Measurements from ENCODE around the gene MTMR10.

Gene MTMR10

DNA sequence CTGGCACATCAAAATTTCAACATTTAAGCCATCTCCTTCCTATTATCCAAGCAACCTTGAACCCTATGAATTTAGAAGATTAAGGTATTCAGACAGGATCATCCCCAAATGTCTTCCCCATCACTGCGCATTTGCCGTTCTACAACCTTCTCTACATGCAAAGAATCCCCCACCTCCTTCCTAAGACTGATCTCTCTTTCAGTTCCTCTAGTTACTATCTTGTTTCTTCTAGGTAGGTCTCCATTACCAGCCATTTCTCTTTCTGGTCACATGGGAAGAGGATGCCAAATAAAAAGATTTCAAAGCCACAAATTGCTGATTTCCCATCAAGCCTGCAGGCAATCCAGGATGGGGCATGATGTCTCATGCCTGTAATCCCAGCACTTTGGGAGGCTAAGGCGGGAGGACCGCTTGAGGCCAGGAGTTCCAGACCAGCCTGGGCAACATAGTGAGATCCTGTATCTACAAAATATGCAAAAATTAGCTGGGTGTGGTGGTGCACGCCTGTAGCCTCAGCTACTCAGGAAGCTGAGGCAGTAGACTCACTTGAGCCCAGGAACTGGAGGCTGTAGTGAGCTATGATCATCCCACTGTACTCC is 29.7 kb upstream of the MTMR10 start:
- Mint-ChIP-seq H3K9me3 (no peaks in the 10 kb centered on the region), H3K27me3 (ENCODE audit: low read depth) (peaks cover 4% of the 10 kb centered on the region), H3K4me1 (ENCODE audit: low read depth) (peaks cover 3% of the 10 kb centered on the region), H3K27ac (no peak overlapping the region), H3K36me3 (ENCODE audit: low read depth) (no peaks in the 10 kb centered on the region), H3K4me3 (no peak overlapping the region)

DNA sequence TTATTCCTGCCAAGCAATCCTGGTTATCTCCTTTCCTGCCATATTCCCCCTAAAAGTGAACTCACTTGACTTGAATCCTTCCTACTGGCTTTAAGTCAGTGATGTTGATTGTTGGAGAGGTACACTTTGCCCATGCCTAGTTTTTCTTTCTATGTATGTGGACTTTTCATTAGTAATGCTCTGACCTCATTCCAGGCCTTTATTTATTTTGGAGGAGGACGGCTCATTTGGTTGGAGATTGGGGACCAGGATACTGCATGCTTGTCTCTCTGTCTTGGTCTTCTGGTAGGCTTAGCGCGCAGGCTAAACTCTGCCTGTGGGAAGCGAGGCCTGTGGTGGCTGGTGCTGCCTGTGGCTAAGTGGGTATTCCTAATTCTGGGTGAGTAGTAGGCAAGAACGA is 29.1 kb upstream of the MTMR10 start:
- Mint-ChIP-seq H3K4me3 (no peak overlapping the region), H3K4me1 (ENCODE audit: low read depth) (peaks cover 3% of the 10 kb centered on the region), H3K36me3 (ENCODE audit: low read depth) (no peaks in the 10 kb centered on the region), H3K27ac (no peak overlapping the region), H3K9me3 (no peaks in the 10 kb centered on the region), H3K27me3 (ENCODE audit: low read depth) (peaks cover 4% of the 10 kb centered on the region)

DNA sequence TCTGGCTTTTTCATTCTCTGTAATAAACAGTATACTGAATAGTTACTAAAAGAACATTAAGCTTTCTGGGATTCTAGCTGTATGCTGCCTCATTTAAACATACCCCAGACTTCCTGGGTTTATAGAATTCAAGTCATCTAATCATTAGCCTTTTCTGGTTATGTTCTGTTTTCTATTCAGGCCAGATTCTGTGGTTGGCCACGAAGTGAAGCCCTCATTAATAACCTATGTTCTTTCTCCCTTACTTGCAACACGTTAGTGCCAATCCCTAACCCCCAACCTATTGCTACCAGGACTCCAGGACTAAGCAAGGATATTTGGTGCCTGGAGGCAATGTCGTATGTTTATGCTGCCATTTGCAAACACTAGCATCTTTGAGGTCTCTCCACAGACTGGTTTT is 28.6 kb upstream of the MTMR10 start:
- Mint-ChIP-seq H3K4me1 (ENCODE audit: low read depth) (peaks cover 5% of the 10 kb centered on the region), H3K36me3 (ENCODE audit: low read depth) (no peaks in the 10 kb centered on the region), H3K4me3 (no peak overlapping the region), H3K27ac (no peak overlapping the region), H3K9me3 (no peaks in the 10 kb centered on the region), H3K27me3 (ENCODE audit: low read depth) (peaks cover 4% of the 10 kb centered on the region)

DNA sequence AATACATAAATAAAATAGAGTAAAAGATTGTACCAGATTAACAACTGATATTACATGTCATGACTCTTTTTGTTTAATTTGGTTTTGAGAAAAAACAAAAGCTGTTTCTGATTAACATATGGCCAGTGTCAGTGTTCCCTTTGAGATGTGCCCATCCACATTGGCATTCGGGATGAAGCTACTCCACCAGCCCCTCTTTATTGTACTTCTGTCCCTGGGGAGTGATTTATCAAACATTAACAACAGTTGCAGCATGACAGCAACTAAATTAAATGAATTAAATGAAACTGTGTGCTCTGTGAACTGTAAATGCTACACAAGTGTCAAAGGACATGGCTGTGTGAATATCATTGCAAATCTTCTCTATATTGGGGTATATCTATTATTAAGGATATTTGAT is 25.9 kb upstream of the MTMR10 start:
- no peak overlapping the region for H3K4me3 Mint-ChIP-seq
- peaks cover 11% of the 10 kb centered on the region for H3K9me3 Mint-ChIP-seq
- peaks cover 15% of the 10 kb centered on the region for H3K4me1 Mint-ChIP-seq (ENCODE audit: low read depth)
- H3K27ac Mint-ChIP-seq = no peak overlapping the region
- H3K36me3 Mint-ChIP-seq (ENCODE audit: low read depth) = peaks cover 4% of the 10 kb centered on the region
- H3K27me3 Mint-ChIP-seq (ENCODE audit: low read depth) = peaks cover 5% of the 10 kb centered on the region

DNA sequence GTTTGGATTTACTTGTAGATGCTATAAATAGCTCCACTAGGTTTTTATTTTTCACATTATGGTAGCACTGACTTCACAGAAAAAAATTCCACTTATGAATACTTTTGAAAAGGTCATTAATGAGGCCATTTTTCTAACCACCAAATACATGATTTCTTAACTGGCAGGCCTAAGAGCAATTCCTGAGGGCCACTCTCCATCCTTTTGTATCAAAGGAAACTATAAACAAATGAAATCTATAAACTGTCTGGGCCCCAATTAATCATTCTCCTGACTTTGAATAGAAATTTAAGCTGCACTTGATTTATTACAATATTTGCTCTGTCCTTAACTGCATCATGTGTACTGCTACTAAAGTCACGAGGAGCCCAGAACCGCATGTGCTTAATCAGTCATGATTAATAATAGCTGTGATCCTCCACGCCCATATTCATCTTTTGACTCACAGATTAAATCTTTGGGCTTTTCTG is 25.1 kb upstream of the MTMR10 start:
- Mint-ChIP-seq H3K4me1 (ENCODE audit: low read depth) (peaks cover 15% of the 10 kb centered on the region), H3K9me3 (peaks cover 17% of the 10 kb centered on the region), H3K4me3 (no peak overlapping the region), H3K27ac (no peak overlapping the region), H3K36me3 (ENCODE audit: low read depth) (peaks cover 5% of the 10 kb centered on the region), H3K27me3 (ENCODE audit: low read depth) (peaks cover 10% of the 10 kb centered on the region)

DNA sequence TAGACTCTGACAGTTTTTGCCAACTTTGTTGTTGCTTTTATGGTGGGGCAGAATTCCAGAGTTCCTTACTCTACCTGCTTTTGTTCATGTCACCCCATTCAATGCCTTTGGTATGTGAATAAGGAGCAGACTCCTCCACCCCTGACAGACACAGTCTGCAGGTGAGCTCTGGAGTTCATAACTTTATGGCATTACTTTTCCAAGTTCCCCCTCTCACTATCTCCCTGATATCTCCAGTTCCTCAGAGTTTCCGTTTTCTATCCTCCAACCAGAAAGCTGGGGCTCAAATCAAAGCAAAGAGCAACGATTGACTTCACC is 23.1 kb upstream of the MTMR10 start:
- Mint-ChIP-seq H3K27me3 (ENCODE audit: low read depth) (peaks cover 13% of the 10 kb centered on the region), H3K4me3 (no peak overlapping the region), H3K36me3 (ENCODE audit: low read depth) (peaks cover 5% of the 10 kb centered on the region), H3K27ac (peak overlapping the region; percentile 29), H3K9me3 (peaks cover 17% of the 10 kb centered on the region), H3K4me1 (ENCODE audit: low read depth) (peaks cover 15% of the 10 kb centered on the region)

DNA sequence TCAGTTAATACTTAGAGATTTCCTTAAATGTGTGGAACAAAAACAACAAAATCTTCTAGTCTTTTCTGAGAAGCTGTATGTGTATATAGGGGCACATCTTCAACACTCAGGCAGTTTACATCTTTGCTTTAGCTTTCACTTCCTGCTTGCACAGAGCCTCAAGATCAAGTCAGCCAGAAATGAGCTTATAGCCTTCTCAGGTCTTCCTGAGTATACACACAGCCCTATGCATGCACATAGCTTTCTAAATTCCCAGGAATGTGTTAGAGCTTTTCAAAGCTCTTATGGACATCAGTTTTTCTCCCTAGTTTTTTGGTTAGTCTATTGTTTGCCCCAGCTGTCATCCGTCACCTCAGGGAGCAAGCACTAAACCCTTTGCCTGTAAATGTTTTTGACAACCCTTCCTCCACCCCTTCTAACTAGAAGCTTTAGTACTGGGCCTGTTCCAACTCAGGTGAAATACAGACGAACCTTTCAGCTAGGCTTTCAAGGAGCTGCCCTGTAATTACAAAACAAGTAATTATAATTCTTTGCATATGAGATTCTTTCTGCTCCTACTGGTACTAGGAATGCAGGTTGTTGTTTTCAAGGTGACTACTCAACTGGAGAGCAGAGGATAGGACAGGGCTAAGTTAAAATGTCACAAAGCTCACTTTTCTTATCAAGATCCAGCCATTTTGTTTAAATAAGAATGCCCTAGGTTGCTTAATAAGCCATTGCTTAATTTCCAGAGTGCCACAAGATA is 22.6 kb upstream of the MTMR10 start:
- Mint-ChIP-seq H3K9me3 (peaks cover 17% of the 10 kb centered on the region), H3K27me3 (ENCODE audit: low read depth) (peaks cover 17% of the 10 kb centered on the region), H3K27ac (peak overlapping the region; percentile 0), H3K36me3 (ENCODE audit: low read depth) (peaks cover 5% of the 10 kb centered on the region), H3K4me1 (ENCODE audit: low read depth) (peaks cover 19% of the 10 kb centered on the region), H3K4me3 (no peak overlapping the region)

DNA sequence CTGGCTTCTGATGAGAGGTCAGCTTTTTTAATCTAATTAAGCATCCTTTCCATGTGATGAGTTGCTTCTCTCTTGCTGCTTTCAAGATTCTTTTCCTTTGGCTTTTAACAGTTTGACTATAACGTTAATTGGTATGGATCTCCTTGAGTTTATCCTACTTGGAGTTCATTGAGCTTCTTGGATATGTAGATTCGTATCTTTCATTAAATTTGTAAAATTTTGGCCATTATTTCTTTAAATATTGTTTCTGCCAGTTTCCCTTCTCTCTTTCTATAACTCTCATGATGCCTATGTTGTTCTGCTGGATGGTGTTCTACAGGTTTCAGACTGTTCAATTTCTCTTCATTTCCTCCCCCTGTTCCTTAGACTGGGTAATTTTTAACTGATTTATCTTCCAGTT is 21.0 kb upstream of the MTMR10 start:
- H3K27ac Mint-ChIP-seq = no peak overlapping the region

DNA sequence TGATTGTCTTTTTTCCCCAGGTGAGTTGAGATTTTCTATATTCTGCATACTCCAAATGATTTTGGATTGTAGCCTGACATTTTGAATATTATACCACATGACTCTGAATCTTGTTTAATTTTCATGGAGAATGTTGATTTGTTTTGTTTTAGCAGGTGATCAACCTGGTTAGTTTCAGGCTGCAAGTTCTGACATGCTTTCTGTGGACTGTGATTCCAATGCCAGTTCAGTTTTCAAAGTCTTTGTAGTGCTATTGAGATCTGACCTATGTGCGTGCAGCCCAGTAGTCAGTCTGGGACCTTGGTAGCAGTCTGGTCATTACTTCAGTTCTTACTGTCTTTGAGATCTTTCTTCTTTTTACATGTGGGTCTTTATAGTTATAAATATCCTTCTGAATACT is 18.6 kb upstream of the MTMR10 start:
- H3K4me3 Mint-ChIP-seq = no peak overlapping the region
- peaks cover 17% of the 10 kb centered on the region for H3K9me3 Mint-ChIP-seq
- H3K27ac Mint-ChIP-seq = no peak overlapping the region
- H3K27me3 Mint-ChIP-seq (ENCODE audit: low read depth) = peaks cover 44% of the 10 kb centered on the region
- H3K4me1 Mint-ChIP-seq (ENCODE audit: low read depth) = peaks cover 24% of the 10 kb centered on the region
- H3K36me3 Mint-ChIP-seq (ENCODE audit: low read depth) = peaks cover 5% of the 10 kb centered on the region

More for the DNA sequence above, 21.0 kb upstream of the MTMR10 start:
- Mint-ChIP-seq H3K4me3 (no peak overlapping the region), H3K9me3 (peaks cover 17% of the 10 kb centered on the region), H3K4me1 (ENCODE audit: low read depth) (peaks cover 22% of the 10 kb centered on the region), H3K36me3 (ENCODE audit: low read depth) (peaks cover 5% of the 10 kb centered on the region), H3K27me3 (ENCODE audit: low read depth) (peaks cover 28% of the 10 kb centered on the region)

DNA sequence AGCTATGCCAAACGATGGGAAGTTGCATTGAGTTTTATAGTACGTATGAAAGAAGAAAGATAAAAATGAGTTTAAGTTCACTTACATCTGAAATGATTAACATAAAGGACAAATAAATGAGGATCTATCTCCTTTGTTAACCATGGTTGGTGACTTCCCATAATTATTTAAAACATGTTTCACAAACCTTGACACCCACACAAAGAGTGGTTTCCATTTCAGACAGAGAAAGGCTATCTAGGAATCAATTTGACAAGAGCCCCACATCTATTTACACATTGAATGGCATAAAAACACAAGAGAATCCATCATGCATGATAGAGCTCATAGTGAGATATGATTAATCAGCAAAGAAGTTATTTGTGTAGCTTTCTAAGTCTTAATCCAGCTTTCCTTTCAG is 14.2 kb upstream of the MTMR10 start:
- no peak overlapping the region for H3K4me3 Mint-ChIP-seq
- no peak overlapping the region for H3K27ac Mint-ChIP-seq
- peaks cover 22% of the 10 kb centered on the region for H3K4me1 Mint-ChIP-seq (ENCODE audit: low read depth)
- H3K27me3 Mint-ChIP-seq (ENCODE audit: low read depth) = peaks cover 61% of the 10 kb centered on the region
- no peaks in the 10 kb centered on the region for H3K9me3 Mint-ChIP-seq
- no peaks in the 10 kb centered on the region for H3K36me3 Mint-ChIP-seq (ENCODE audit: low read depth)

DNA sequence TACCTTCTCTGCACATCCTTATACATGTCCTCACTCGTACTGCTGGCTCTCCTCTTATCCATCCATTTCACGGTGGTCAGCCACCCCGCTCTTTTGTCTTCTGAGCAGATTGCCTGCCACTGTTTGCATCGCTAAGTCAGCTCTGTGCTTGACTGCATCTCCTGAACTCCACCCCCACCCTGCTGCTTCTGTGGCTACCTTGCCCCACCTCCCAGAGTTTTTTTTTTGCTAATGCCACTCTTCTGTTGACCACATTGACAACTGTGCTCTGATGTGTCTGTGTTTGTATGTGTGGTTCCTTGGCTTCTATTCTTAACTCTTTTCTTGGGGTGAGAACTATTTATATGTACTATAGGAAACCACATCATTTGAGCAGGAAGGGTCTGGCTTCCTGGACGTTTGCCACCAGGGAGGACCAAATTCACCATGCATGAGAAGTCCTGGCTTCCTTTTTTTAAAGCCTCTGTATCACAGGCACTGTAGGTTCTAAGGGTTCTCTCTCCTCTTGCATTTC is 12.8 kb upstream of the MTMR10 start:
- H3K27me3 Mint-ChIP-seq (ENCODE audit: low read depth) = peaks cover 65% of the 10 kb centered on the region
- peaks cover 19% of the 10 kb centered on the region for H3K4me1 Mint-ChIP-seq (ENCODE audit: low read depth)
- H3K9me3 Mint-ChIP-seq = no peaks in the 10 kb centered on the region
- no peaks in the 10 kb centered on the region for H3K36me3 Mint-ChIP-seq (ENCODE audit: low read depth)
- peak overlapping the region; percentile 4 for H3K27ac Mint-ChIP-seq
- peak overlapping the region; percentile 51 for H3K4me3 Mint-ChIP-seq

DNA sequence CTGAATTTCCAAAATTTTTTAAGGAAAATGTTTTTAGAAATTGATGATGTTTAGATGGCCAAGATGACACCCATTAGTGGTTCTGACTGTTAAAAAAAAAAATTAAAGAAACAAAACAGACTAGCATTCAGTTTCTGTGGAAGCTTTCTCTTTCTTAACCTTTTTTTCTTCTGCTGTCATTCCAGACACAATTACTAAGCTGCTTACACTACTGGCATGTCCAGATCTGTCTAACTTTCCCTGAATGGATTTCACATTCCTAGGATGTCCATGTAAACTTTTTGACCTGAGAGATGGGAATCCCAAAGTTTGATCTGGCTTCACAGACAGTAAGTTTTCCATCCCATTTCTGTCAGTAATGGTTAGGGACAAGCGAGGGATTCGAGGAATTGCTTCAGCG is 10.3 kb upstream of the MTMR10 start:
- Mint-ChIP-seq H3K27ac (no peak overlapping the region), H3K9me3 (no peaks in the 10 kb centered on the region), H3K4me3 (no peak overlapping the region), H3K4me1 (ENCODE audit: low read depth) (peaks cover 16% of the 10 kb centered on the region), H3K36me3 (ENCODE audit: low read depth) (no peaks in the 10 kb centered on the region), H3K27me3 (ENCODE audit: low read depth) (peaks cover 46% of the 10 kb centered on the region)

DNA sequence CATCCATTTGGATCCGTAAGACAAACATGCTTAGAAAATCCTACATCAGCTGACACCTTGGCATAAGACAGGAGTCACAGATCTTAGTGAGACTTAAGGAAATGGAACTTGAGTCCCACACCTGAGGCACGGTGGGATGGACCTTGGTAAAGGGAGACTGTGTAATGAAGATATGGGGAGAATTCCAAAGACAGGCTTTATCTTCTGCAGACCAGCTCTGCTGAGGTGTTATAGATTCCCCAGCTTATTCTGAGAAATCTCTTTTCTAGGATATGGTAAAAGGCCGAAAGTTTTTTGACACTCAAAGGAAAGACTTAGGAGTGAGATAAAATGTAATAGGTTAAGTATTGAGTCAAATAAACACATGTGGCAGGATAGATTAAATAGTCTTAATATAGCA is 8.3 kb upstream of the MTMR10 start:
- Mint-ChIP-seq H3K4me1 (ENCODE audit: low read depth) (peaks cover 10% of the 10 kb centered on the region), H3K36me3 (ENCODE audit: low read depth) (no peaks in the 10 kb centered on the region), H3K27me3 (ENCODE audit: low read depth) (peaks cover 49% of the 10 kb centered on the region), H3K4me3 (no peak overlapping the region), H3K9me3 (no peaks in the 10 kb centered on the region), H3K27ac (no peak overlapping the region)

DNA sequence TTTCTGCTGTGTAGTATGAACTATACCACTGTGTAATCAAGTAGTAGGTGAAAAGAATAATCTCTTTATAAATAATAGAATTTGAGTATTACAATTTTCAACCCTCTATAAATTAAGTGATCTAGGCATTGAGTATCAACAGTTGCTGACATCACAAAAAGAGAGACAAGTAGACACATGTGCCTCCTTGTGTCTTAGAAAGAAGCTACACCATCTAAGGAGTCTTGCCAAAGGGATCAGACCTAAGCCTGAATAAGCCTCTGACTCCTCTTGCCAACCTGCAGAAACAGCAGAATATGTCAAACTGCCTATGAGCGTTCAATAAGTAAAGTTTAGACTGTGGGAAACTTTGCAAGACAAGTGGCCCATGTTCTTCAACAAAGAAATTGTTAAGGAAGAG is 5.8 kb upstream of the MTMR10 start:
- Mint-ChIP-seq H3K4me1 (ENCODE audit: low read depth) (peaks cover 3% of the 10 kb centered on the region), H3K36me3 (ENCODE audit: low read depth) (no peaks in the 10 kb centered on the region), H3K27me3 (ENCODE audit: low read depth) (peaks cover 37% of the 10 kb centered on the region), H3K27ac (no peak overlapping the region), H3K4me3 (no peak overlapping the region), H3K9me3 (no peaks in the 10 kb centered on the region)

DNA sequence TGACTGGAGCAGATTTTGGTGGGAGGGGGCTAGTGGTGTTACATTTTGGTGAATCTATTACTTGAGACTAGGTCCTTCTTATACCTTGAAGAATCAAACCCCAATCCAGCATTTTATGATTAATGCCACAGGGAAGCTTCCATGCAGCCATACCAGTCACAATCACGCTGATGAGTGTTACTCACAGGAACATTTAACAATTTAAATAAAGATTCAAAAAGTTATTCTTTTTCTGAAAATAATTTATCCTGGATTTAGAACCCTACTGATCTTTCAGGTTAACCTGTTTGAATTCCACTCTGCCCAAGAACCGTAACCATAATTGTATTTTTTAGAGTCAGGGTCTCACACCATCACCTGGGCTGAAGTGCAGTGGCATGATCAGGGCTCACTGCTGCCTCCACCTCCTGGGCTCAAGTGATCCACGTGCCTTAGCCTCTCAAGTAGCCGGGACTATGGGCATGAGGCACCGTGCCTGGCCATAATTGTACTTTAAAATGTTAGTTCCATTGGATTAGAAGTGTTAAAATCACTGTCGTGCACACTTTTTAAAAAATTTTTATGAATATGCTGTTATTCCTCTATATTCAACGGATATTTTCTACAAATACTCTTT is 929 bp upstream of the MTMR10 start:
- peaks cover 16% of the 10 kb centered on the region for H3K4me1 Mint-ChIP-seq (ENCODE audit: low read depth)

More for the DNA sequence above, 929 bp upstream of the MTMR10 start:
- Mint-ChIP-seq H3K36me3 (ENCODE audit: low read depth) (peaks cover 3% of the 10 kb centered on the region), H3K27ac (peak overlapping the region; percentile 81), H3K27me3 (ENCODE audit: low read depth) (peaks cover 15% of the 10 kb centered on the region), H3K9me3 (no peaks in the 10 kb centered on the region), H3K4me3 (peak overlapping the region; percentile 80)
